OCI-M2 (cell line): ENCODE data around the gene ELF4.
"Not testable (repeated sequence)": the region's sequence is repeated elsewhere in the genome, so short reads cannot be mapped to it uniquely, and the experiment has no call there.

Experiments
- DNase-seq: peaks from one replicate; lab custom pipeline; 2025; ENCODE audit not compliant: unreplicated experiment; lab: John Stamatoyannopoulos, UW

The ELF4 gene

GRCh38 chrX:130115119-130115885, 5.0 kb upstream of the ELF4 start:
- DNase-seq, result not testable (repeated sequence)

GRCh38 chrX:130114141-130114588, 3.9 kb upstream of the ELF4 start:
- no peak for DNase-seq

GRCh38 chrX:130111220-130112154, 1.2 kb upstream of the ELF4 start:
- DNase-seq, result no peak

- DNase-seq, result no peak
Observed at GRCh38 chrX:130109429-130110378, 593 bp downstream of the ELF4 start.

- DNase-seq, result no peak
Observed at GRCh38 chrX:130108647-130109428, 1.5 kb downstream of the ELF4 start.

- no peak for DNase-seq
Observed at GRCh38 chrX:130106071-130106470, 4.2 kb downstream of the ELF4 start.

GRCh38 chrX:130105244-130105643, 5.1 kb downstream of the ELF4 start:
- DNase-seq, result no peak

GRCh38 chrX:130103605-130104004, 6.7 kb downstream of the ELF4 start:
- no peak for DNase-seq

- no peak for DNase-seq
Observed at GRCh38 chrX:130100180-130100579, 10.1 kb downstream of the ELF4 start.

GRCh38 chrX:130098210-130098552, 12.1 kb downstream of the ELF4 start:
- no peak for DNase-seq

- DNase-seq, result no peak
Observed at GRCh38 chrX:130097507-130098209, 12.6 kb downstream of the ELF4 start.

- DNase-seq, result no peak
Observed at GRCh38 chrX:130095249-130096030, 14.9 kb downstream of the ELF4 start.

- DNase-seq, result no peak
Observed at GRCh38 chrX:130094696-130095095, 15.6 kb downstream of the ELF4 start.

GRCh38 chrX:130093271-130093670, 17.0 kb downstream of the ELF4 start:
- DNase-seq, result no peak

GRCh38 chrX:130091980-130092522, 18.2 kb downstream of the ELF4 start:
- no peak for DNase-seq

GRCh38 chrX:130090364-130090763, 19.9 kb downstream of the ELF4 start:
- DNase-seq, result no peak

GRCh38 chrX:130086447-130087206, 23.7 kb downstream of the ELF4 start:
- no peak for DNase-seq
